Right renal pelvis (tissue), 4 donors: Measurements from ENCODE around the gene PRKG1. TPM values are rescaled to one million over a fixed set of nuclear protein-coding genes. Genes with fewer than 3 reads are reported as not detected.
"Not testable (repeated sequence)": the region's sequence is repeated elsewhere in the genome, so short reads cannot be mapped to it uniquely, and the experiment has no call there.

Experiments used
- DNase-seq, 4 donors: peaks; one replicate each; pipeline ENCODE4 v3.0.0-alpha.2; 2013; ENCODE audit warnings: low read depth in 4 of 4, low spot score in 3 of 4, missing footprints in 1 of 4
- polyA plus RNA-seq, 4 donors: library from polyadenylated mRNA; unstranded; fragments of 120-200 nt; gene quantifications; one replicate each; pipeline ENCODE4 v1.2.1, GENCODE V29; 2013; ENCODE audit not compliant: insufficient read length in 4 of 4

The PRKG1 gene
- polyA plus RNA-seq, 4 donors: 13.3 to 16.0 (median 14.3) TPM

- no peak for DNase-seq
These were observed 936.8 kb downstream of the PRKG1 start for GRCh38 chr10:52011118-52011517.

GRCh38 chr10:52019077-52019555 is 944.8 kb downstream of the PRKG1 start:
- DNase-seq: peak in 1 of 4 donors; percentile 31

- no peak for DNase-seq
These were observed 945.4 kb downstream of the PRKG1 start for GRCh38 chr10:52019656-52020055.

- DNase-seq: no peak
These were observed 945.9 kb downstream of the PRKG1 start for GRCh38 chr10:52020173-52020572.

- DNase-seq: no peak
These were observed 946.4 kb downstream of the PRKG1 start for GRCh38 chr10:52020702-52021101.

- DNase-seq: no peak
These were observed 952.9 kb downstream of the PRKG1 start for GRCh38 chr10:52027055-52027705.

- DNase-seq: no peak
These were observed 954.2 kb downstream of the PRKG1 start for GRCh38 chr10:52028523-52028858.

- no peak for DNase-seq
These were observed 955.3 kb downstream of the PRKG1 start for GRCh38 chr10:52029628-52030027.

- no peak for DNase-seq
These were observed 955.9 kb downstream of the PRKG1 start for GRCh38 chr10:52030051-52030790.

- DNase-seq: no peak
These were observed 956.7 kb downstream of the PRKG1 start for GRCh38 chr10:52030975-52031374.

- DNase-seq: no peak
These were observed 957.5 kb downstream of the PRKG1 start for GRCh38 chr10:52031771-52032170.

GRCh38 chr10:52032681-52033629 is 958.7 kb downstream of the PRKG1 start:
- no peak for DNase-seq

- not testable (repeated sequence) for DNase-seq
These were observed 964.9 kb downstream of the PRKG1 start for GRCh38 chr10:52039002-52039793.

- no peak for DNase-seq
These were observed 966.2 kb downstream of the PRKG1 start for GRCh38 chr10:52040486-52040885.

- no peak for DNase-seq
These were observed 969.5 kb downstream of the PRKG1 start for GRCh38 chr10:52043811-52044210.

- no peak for DNase-seq
These were observed 973.8 kb downstream of the PRKG1 start for GRCh38 chr10:52048051-52048450.

GRCh38 chr10:52050429-52051047 is 976.3 kb downstream of the PRKG1 start:
- no peak for DNase-seq

- no peak for DNase-seq
These were observed 979.2 kb downstream of the PRKG1 start for GRCh38 chr10:52053497-52053896.

GRCh38 chr10:52056291-52056690 is 982.0 kb downstream of the PRKG1 start:
- DNase-seq: no peak

- no peak for DNase-seq
These were observed 984.8 kb downstream of the PRKG1 start for GRCh38 chr10:52059089-52059488.
